ENCODE measurements around the gene IL1RAP.

IL1RAP gene

GRCh38 chr3:190542846-190543245 lies 29.0 kb downstream of the IL1RAP start:
- DNase-seq (ENCODE audit: low spot score), result no peak

GRCh38 chr3:190543671-190544070 lies 29.8 kb downstream of the IL1RAP start:
- no peak for DNase-seq (ENCODE audit: low spot score)

- DNase-seq (ENCODE audit: low spot score), result no peak
These were observed 31.3 kb downstream of the IL1RAP start for GRCh38 chr3:190545191-190545590.

- DNase-seq (ENCODE audit: low spot score), result no peak
These were observed 33.1 kb downstream of the IL1RAP start for GRCh38 chr3:190546881-190547510.

- DNase-seq (ENCODE audit: low spot score), result no peak
These were observed 34.3 kb downstream of the IL1RAP start for GRCh38 chr3:190548031-190548656.

- DNase-seq (ENCODE audit: low spot score), result no peak
These were observed 38.1 kb downstream of the IL1RAP start for GRCh38 chr3:190552021-190552420.

- no peak for DNase-seq (ENCODE audit: low spot score)
These were observed 39.3 kb downstream of the IL1RAP start for GRCh38 chr3:190552969-190553759.

- DNase-seq (ENCODE audit: low spot score), result no peak
These were observed 40.3 kb downstream of the IL1RAP start for GRCh38 chr3:190554197-190554596.

GRCh38 chr3:190556351-190556750 lies 42.5 kb downstream of the IL1RAP start:
- no peak for DNase-seq (ENCODE audit: low spot score)

- no peak for DNase-seq (ENCODE audit: low spot score)
These were observed 43.4 kb downstream of the IL1RAP start for GRCh38 chr3:190557296-190557695.

- no peak for DNase-seq (ENCODE audit: low spot score)
These were observed 44.4 kb downstream of the IL1RAP start for GRCh38 chr3:190558316-190558715.

GRCh38 chr3:190558796-190559195 lies 44.9 kb downstream of the IL1RAP start:
- no peak for DNase-seq (ENCODE audit: low spot score)

- no peak for DNase-seq (ENCODE audit: low spot score)
These were observed 46.4 kb downstream of the IL1RAP start for GRCh38 chr3:190560013-190560895.

GRCh38 chr3:190562866-190563510 lies 49.1 kb downstream of the IL1RAP start:
- DNase-seq (ENCODE audit: low spot score), result no peak

GRCh38 chr3:190564175-190564574 lies 50.3 kb downstream of the IL1RAP start:
- no peak for DNase-seq (ENCODE audit: low spot score)

- peak; percentile 83 for DNase-seq (ENCODE audit: low spot score)
These were observed 52.4 kb downstream of the IL1RAP start for GRCh38 chr3:190566043-190566933.

GRCh38 chr3:190568036-190568435 lies 54.2 kb downstream of the IL1RAP start:
- no peak for DNase-seq (ENCODE audit: low spot score)

- DNase-seq (ENCODE audit: low spot score), result no peak
These were observed 60.6 kb downstream of the IL1RAP start for GRCh38 chr3:190574473-190574872.

- no peak for DNase-seq (ENCODE audit: low spot score)
These were observed 61.7 kb downstream of the IL1RAP start for GRCh38 chr3:190575437-190576185.

GRCh38 chr3:190577225-190577624 lies 63.3 kb downstream of the IL1RAP start:
- no peak for DNase-seq (ENCODE audit: low spot score)
